SKM-1 (cell line): ENCODE data around the gene FBXO41.

Source experiments
- DNase-seq: peaks from one replicate; lab custom pipeline; 2025; ENCODE audit not compliant: unreplicated experiment; lab: John Stamatoyannopoulos, UW

Gene FBXO41, protein sequence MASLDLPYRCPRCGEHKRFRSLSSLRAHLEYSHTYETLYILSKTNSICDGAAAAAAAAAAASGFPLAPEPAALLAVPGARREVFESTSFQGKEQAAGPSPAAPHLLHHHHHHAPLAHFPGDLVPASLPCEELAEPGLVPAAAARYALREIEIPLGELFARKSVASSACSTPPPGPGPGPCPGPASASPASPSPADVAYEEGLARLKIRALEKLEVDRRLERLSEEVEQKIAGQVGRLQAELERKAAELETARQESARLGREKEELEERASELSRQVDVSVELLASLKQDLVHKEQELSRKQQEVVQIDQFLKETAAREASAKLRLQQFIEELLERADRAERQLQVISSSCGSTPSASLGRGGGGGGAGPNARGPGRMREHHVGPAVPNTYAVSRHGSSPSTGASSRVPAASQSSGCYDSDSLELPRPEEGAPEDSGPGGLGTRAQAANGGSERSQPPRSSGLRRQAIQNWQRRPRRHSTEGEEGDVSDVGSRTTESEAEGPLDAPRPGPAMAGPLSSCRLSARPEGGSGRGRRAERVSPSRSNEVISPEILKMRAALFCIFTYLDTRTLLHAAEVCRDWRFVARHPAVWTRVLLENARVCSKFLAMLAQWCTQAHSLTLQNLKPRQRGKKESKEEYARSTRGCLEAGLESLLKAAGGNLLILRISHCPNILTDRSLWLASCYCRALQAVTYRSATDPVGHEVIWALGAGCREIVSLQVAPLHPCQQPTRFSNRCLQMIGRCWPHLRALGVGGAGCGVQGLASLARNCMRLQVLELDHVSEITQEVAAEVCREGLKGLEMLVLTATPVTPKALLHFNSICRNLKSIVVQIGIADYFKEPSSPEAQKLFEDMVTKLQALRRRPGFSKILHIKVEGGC

DNA sequence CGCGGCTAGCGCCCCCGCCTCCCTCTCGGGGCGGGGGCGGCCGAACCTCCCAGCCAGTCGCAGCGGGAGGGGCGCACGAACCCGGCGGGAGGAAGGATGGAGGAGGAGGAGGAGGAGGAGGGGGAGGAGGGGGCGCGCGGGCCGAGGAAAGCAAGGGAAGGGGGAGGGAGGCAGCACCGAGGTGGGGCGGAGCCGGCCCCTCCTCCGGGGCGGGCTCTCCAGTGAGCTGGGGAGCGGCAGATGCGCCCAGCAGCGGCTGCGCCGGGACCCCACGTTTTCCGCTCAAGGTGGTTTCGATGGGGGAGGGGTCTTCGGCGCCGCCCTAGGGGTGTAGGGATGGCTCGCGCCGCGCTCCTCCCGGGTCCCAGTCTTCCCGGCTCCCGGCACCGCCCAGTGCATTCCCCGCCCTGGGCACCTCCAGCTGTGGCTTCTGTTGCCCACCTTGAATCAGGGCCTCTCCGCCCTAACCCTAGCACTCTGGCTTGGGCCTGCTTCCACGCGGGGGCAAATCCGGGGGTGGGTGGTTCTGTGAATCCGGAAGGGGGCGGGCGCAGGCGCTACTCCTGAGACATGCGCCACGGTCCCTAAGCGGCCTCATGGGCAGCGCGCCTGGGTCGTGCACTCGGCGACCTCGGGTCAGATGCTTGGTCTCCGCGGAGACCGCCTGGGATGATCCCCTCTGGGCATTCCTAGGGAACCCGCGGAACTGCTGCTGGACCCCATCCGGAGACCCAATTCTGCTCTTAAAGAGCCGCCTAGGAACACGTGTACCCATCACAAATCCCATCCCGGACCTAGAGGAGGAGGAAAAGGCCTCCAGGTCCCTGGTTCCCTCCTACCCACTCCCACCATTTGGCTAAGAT, at the start of gene FBXO41:
FBXO41 (minus strand) TSS at position 183 of the 863 bp plus-strand sequence. CDS start 14,848 bp downstream, outside the sequence.
- DNase-seq, result peak; percentile 49

DNA sequence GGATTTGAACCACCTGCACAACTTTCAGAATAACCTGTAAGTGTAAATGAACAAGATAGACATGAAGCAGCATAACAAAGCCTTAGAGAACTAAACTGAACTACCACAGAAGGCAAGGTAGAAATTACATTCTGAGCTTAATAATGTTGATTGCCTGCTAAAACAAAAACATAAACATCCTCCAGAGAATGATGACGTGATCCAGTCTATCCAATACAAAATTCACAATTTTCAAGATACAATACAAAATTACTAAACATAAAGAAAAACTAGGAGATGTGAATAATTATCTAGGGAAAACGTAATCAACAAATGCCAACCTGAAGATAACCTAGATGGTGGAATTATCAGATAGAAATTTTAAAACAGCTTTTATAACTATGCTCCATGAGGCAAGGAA, 49.8 kb upstream of the FBXO41 start:
- DNase-seq, result no peak

DNA sequence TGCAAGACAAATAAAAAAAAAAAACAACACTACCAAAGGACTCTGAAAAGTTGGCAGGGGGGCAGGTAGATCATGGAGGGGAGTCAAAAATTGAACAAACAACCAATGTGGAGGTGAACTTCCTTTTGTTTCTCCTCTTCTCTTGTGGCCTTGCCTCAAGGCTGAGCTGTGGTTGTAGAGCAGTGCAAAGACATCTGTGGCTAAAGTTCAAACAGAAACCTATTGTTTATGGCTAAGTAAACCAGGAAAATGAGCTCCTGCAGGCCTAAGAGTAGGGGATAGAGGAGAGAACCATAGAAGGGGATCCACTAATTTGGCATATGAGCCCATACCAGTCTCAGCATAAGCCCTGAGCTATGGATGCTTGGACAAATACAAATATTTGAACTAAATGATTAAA, 49.3 kb upstream of the FBXO41 start:
- DNase-seq, result no peak

DNA sequence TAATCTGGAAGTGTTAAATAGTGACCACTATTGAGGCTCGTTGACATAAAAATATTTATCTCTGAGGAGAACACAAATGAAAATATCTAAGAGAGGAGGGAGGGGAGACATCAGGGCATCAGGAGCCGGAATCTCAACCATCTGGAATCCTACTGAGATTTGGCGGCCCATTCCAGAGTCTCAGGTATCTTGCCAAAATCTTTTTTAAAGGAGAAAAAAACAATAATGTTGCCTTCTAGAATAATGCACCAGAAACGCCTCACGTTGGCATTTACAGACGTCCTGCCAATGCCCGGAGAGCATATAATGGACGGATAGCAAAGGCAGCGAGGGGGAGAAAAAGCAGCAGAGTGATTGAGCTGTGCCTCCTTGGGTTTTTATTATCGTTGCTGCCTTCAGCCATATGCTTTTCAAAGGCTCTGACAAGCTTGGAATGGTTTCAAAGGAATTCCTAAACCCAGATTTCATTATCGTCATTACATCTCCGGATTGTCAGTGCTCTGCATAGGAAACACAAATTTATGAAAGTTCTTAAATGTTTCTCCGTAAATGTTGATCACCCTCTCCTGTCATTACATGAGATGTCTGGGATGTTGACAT, 39.9 kb upstream of the FBXO41 start:
- DNase-seq, result no peak

DNA sequence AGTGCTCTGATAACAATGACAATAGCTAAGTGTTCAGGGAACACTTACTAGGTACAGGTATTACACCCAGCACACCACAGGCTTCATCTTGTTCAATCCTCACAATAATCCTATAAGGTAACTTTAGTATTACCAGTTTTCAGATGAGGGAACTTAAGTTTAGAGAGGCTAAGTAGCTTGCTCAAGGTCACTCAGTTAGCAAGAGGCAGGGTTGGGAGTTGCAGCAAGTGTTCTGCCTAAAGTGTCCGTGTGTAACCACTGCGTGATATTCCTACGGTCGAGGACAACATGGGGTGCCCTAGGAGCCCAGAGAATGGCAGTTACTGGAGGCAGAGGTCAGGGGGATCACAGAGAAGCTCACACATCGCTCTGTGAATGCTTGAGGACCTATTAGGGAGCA, 39.3 kb upstream of the FBXO41 start:
- no peak for DNase-seq

DNA sequence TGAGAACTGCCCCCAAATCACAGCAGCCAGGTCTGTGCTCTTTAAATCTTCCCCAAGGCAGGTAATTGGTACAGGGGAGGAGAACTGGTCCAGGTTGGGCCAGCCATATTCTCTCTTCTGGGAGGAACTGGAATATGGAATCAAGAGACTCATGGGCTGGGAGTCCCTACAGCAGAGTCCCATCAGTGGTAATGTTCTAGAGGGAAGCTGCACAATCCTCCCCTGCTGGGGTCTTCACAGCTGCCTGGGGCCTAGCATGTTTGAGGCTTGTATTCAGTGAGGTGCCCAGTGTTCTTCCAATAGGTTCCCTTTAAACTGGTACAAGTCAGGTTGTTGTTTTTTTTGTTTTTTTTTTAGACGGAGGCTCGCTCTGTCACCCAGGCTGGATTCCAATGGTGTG, 30.2 kb upstream of the FBXO41 start:
- no peak for DNase-seq

DNA sequence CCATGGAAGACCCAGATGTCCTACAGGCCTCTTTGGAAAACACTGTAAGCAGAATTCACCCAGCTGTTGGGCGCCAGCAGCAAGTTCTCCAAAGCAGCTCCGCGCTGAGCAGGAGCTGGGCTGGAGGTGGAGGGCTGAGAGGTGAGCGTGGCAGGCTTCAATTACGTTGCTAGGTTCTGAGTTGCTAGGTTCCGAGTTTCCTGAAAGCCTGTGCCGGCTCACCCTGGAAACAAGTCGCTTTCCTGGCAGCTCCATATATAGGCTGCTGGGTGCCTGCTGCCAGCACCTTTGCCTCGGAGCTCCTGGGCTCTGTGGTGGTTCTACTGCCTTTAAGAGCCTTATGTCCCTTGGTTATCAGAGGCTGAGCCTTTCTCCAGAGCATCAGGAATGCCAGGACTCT, 23.4 kb upstream of the FBXO41 start:
- no peak for DNase-seq

DNA sequence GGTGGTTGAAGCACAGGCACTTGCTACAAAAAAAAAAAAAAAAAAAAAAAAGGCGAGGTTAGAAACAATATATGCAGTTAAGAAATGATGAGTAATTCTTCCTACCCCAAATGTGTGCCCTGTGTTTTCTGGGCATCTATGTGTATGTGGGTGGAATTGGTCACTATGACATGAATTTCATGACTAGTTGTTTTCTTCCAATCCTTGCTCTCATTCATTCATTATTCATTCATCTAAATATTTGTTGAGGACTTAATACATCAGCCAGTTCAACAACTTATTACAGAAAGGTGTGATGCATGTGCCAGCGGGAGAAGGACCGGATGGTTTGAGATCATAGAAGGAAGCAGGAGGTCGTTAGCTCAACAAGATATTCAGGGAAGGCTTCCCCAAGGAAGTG, 17.4 kb upstream of the FBXO41 start:
- DNase-seq, result no peak

DNA sequence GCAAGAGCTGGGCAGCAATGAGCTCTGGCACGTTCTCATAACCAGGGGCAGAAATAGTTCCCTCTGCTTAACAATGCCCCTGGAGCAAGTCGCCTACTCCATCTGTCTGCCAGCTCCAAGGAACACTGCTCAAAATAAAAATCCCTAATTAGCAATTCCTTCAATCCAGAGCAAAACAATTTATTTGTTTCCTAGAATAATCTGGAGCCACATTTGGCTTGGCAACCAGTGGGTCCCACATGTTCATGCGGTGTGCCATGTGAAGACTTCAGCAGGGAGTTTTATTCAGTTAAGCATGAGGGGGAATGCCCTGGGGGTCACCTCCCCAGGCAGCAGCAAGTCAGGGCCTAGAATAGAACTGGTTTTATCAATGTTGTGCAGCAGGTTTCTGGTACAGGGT, 16.6 kb upstream of the FBXO41 start:
- no peak for DNase-seq

DNA sequence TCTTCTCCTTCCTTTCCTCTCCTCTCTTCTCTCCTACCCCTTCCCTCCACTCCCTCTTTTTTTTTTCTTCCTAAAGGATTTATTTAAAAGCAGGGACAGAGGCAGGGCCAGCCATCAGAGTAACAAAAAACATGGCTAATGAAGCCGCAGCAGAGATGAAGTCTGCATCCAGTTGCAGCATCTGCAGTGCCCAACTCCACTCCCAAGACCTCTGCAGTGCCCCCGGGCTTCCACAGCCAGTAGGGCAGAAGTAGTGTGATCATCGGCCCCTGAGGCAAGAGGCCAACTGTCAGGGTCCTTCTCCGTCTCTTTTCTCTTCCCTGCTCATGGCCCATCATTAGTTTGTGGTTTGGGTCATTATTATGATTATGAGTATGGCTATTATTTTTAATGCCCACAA, 13.3 kb upstream of the FBXO41 start:
- no peak for DNase-seq

DNA sequence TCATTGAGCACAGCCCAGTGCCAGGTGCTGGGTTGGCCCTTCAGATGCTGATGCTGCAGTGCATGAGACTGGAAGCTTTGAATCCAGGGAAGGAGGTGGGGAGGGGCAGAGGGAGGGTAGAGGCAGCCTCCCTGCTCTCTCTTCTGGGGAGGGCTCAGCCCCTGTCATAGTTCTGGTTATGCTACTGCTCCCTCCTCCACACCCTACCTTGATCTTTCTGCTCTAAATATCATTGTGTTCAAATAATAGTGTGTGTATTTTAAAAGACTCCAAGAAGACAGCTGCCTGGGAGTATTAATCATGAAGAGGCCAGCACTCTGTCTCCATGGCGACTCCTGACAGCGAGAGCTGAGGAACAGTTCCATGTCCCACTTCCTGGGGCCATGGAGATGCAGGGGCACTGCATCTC, 12.9 kb upstream of the FBXO41 start:
- DNase-seq, result no peak

DNA sequence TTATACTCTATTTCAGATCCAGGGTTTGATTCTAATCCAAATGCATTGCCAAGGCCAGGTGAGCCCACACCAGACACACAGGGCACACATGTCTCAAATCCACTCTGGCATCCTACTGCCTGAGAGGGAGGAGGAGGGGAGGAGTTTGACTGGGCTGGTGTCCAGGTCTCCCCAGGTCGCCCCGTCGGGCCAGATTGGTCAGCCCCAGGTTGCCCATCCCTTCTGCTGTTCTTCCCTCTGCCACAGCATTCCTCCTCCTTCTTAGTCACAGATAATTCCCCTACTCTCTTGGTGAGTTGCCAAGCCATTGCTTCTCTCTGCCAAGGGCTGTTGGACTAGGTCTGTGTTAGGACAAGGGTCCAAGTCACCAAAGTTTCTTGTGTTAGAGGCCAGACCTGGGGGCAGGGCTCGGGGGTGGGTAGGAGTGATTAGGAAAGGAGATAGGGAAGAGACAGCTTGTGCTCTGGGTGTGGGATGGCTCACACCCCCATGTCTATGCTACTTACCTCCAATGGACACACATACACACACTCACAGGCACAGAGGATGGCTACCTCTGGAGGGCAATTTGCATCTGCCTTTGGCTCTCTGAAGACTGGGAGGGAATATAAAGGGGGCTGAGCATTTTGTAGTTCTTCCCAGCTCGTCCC, 11.6 kb upstream of the FBXO41 start:
- no peak for DNase-seq

DNA sequence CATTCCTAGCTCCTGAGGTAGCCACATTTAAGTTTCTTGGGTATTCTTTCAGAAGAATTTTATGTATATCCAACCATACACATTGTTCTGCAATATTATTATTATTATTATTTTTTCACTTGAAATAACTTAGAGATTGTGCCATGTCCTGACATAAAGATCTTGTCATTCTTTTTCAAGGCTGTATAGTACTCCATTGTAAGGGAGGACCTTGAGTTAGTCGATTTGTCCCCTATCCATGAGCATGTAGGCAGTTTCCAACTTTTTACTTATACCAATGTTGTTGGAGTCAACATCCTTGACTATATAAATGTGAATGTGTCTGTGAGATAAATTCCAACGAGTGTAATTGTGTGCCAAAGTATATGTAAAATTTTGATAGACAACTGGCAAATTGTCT, 10.0 kb upstream of the FBXO41 start:
- DNase-seq, result no peak

DNA sequence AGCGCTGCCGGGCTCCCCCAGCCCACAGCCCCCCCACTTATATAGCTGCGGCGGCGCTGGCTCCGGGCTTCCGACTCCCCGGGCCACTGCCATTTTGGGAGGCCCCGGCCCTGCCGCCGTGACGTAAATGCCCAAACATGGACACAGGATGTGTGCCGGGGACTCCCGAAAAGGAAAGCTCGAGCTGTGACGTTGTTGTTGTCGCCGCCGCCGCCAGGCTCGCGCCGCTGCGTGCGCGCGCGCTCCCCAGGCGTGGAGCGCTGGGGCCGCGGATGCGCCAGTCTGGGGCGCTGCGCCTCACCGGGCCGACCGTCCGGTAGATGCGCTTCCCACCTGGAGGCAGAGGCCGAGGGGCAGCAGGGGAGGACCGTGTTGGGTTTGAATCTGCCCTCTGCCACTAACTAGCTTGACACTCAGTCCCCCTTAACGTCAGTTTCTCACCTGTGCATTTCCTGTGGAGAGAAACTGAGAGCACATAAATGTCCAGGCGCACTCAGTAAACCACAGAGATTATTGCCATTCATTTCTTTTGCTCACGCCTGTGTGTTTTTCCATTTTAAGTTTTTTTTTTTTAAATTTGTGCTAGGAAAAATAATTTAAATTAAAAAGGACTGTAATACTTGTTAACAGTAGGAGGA, 9.4 kb upstream of the FBXO41 start, which contains the start of gene EGR4:
EGR4 (minus strand) TSS at position 15 of the 638 bp plus-strand sequence. CDS start 231 bp downstream, outside the sequence.
- no peak for DNase-seq

DNA sequence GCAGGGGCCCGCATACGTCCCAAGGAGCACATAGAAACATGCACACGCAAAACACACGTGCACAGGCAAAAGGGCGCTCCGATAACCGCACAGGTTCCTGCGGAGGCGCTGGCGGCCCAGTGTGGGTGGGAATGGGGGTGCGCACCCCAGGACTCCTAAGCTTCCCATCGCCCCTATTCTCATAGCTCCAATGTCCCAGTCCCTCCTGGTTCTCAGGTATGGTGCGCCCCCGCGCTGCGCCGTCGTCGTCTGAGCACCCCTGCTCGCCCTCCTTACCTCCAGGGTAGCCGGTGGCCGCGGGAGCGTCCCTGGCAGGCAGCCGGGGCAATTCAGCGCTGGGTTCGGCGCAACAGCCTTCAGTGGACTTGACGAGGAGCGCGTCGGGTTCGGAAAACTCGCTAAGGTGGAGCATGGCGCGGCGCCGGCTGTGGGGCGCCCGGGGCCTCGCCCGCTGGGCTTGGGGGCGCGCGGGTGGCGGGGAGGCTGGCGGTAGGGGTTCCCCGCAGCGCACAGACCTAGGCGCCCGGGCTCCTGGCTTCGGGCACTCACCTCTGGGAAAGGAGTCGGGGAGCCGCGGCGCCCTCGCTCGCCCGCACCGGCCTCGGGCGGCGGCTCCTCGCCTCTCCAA, 8.7 kb upstream of the FBXO41 start:
- DNase-seq, result no peak

DNA sequence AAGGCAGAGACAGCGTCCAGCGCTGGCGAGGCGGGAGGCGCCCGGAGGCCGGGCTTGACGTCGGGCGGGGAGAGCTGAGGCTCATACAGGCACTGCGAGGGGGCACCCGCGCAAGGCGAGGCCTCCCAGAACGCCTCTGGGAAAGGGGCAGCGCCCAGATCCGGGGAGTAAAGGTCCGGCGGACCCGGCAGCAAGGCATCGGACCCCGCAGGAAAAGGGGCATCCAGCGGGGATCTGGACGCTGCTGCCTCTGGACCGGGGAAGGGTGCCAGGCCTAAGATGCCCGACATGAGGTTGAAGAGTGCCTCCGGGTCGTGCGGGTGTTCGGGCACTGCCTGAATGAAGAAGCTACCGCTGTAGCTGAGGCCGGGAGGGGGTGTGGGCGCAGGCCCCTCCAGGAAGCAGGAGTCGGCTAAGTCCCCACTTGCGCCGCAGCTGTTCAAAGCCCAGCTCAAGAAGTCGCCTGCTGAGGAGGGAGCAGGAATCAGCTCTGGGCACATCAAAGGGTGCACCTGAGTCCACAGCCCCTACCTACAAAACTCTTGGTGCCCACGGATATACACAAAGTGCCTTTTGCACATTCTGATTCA, 8.1 kb upstream of the FBXO41 start:
- no peak for DNase-seq

DNA sequence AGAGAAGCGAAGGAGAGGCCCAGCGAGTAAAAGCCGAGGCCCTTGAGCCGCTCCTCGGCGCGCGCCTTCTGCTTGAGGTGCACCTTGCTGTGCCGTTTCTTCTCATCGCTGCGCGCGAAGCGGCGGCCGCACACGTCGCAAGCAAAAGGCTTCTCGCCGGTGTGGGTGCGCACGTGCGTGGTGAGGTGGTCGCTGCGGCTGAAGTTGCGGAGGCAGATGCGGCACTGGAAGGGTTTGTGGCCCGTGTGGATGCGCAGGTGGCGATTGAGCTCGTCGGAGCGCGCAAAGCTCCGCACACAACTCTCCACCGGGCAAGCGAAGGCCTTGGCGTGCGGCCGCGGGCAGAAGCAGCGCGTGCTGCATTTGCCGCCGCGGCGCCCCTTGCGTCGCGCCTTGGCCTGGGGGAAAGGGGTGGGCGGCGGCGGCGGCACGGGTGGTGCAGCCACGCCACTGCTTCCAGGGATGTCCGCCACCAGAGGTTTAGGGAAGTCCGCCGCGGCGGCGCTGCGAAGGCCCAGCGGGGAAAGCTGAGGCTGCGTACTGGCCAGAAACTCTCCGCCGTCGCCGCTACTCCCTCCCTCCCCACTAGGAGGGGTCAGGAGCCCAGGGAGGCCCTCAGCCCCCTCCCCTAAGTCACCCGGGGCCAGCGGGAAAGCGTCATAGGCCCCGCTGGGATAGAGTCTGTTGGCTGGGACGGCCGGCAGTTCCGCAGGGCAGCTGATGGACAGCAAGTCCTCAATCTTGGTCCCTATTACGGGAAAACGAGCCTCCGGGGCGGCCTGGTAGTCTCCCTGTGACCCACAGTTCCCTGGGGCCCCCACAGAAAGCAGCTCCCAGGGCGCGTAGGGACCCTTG, 7.4 kb upstream of the FBXO41 start:
- DNase-seq, result no peak

DNA sequence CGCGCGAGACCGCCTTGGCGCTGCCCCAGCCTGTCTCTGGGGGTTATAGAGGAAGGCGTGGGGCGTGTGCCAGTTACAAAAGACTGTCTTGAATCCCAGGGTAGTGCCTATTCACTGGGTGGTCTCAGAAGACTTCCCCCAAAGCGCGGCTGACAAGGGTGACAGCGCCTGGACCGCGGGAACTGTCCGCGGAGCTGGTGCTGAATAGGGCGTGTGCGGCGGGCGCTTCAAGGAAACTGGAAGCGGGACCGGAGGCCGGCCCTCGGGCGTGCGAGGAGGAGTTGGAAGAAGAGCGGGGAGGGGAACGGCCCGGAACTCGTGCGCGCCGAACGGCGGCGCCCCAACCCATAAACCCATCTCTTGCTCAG, 6.8 kb upstream of the FBXO41 start:
- DNase-seq, result no peak
